Measurements from ENCODE around the gene SLC38A8.

DNA sequence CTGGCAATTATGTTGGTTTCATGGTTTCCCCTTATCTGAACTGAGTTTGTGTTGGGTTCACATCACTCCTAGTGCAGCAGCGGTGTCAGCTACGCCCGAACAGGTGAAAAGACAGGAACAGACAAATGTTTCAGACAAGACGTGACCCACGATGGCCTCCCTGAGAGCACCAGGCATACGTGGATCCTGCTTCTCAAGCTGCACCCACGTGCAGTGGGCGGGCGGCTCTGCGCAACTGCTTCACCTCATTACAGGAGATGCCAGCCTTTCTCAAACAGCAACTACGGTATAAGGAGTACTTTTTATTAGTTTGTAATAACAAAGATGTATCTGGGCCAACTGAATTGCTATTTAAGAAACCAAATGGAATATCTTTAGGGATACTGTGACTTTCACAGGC is 32.8 kb upstream of the SLC38A8 start:
- TF ChIP-seq, protein P1, sequence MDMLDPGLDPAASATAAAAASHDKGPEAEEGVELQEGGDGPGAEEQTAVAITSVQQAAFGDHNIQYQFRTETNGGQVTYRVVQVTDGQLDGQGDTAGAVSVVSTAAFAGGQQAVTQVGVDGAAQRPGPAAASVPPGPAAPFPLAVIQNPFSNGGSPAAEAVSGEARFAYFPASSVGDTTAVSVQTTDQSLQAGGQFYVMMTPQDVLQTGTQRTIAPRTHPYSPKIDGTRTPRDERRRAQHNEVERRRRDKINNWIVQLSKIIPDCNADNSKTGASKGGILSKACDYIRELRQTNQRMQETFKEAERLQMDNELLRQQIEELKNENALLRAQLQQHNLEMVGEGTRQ (IDR thresholded peaks at IDR 0.05) = no peak
- TF ChIP-seq, protein P2, sequence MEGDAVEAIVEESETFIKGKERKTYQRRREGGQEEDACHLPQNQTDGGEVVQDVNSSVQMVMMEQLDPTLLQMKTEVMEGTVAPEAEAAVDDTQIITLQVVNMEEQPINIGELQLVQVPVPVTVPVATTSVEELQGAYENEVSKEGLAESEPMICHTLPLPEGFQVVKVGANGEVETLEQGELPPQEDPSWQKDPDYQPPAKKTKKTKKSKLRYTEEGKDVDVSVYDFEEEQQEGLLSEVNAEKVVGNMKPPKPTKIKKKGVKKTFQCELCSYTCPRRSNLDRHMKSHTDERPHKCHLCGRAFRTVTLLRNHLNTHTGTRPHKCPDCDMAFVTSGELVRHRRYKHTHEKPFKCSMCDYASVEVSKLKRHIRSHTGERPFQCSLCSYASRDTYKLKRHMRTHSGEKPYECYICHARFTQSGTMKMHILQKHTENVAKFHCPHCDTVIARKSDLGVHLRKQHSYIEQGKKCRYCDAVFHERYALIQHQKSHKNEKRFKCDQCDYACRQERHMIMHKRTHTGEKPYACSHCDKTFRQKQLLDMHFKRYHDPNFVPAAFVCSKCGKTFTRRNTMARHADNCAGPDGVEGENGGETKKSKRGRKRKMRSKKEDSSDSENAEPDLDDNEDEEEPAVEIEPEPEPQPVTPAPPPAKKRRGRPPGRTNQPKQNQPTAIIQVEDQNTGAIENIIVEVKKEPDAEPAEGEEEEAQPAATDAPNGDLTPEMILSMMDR (IDR thresholded peaks at IDR 0.05) = no peak
- TF ChIP-seq CHD2 (IDR thresholded peaks at IDR 0.05; ENCODE audit: low read length, partially characterized antibody) (no peak), POLR2A (IDR thresholded peaks at IDR 0.05; ENCODE audit: low read length) (no peak), SREBF2 (IDR thresholded peaks at IDR 0.05) (no peak), RCOR1 (IDR thresholded peaks at IDR 0.05; ENCODE audit: low read depth, low read length) (no peak), CBX8 (IDR thresholded peaks at IDR 0.05) (no peak), ZNF302 (CRISPR knock-in tag; IDR thresholded peaks at IDR 0.05) (no peak)
- TF ChIP-seq, protein P3, sequence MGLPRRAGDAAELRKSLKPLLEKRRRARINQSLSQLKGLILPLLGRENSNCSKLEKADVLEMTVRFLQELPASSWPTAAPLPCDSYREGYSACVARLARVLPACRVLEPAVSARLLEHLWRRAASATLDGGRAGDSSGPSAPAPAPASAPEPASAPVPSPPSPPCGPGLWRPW (IDR thresholded peaks at IDR 0.05) = no peak
